ENCODE measurements around the gene GSTM4.
"Not testable (repeated sequence)": the region's sequence is repeated elsewhere in the genome, so short reads cannot be mapped to it uniquely, and the experiment has no call there.

DNA sequence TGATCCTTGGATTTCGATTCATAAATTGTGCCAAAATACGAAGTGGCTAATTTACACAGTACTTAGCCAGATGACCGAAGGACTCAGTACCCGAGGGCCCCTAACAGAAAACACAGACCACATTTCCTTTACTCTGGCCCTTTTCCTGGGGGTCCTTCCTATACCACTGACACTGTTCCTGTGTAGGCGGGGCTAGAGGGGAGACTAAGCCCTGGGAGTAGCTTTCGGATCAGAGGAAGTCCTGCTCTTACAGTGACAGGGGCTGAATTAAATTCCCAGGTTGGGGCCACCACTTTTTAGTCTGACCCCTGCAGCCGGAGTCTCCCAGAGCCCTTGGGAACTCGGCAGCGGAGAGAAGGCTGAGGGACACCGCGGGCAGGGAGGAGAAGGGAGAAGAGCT, 31.2 kb downstream of the GSTM4 start:
- TF ChIP-seq, protein P1, sequence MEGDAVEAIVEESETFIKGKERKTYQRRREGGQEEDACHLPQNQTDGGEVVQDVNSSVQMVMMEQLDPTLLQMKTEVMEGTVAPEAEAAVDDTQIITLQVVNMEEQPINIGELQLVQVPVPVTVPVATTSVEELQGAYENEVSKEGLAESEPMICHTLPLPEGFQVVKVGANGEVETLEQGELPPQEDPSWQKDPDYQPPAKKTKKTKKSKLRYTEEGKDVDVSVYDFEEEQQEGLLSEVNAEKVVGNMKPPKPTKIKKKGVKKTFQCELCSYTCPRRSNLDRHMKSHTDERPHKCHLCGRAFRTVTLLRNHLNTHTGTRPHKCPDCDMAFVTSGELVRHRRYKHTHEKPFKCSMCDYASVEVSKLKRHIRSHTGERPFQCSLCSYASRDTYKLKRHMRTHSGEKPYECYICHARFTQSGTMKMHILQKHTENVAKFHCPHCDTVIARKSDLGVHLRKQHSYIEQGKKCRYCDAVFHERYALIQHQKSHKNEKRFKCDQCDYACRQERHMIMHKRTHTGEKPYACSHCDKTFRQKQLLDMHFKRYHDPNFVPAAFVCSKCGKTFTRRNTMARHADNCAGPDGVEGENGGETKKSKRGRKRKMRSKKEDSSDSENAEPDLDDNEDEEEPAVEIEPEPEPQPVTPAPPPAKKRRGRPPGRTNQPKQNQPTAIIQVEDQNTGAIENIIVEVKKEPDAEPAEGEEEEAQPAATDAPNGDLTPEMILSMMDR (IDR thresholded peaks at IDR 0.05): not testable (repeated sequence)
- TF ChIP-seq POLR2A (IDR thresholded peaks at IDR 0.05): not testable (repeated sequence)

All from thyroid gland (tissue), 4 donors.